Upper lobe of left lung (tissue), 4 donors: Measurements from ENCODE around the gene PLXNB2.
A peak's percentile ranks its signal among the peaks of the same experiment; 100 is the strongest.

ENCODE experiments used
- CTCF ChIP-seq, 6 experiments: fragments of 450-650 bp in 4 of 6; fragments of 200-600 bp in 2 of 6; sonication (generic) in 2 of 6; IDR thresholded peaks; one replicate each; pipeline ENCODE4 v1.5.1; 2016 to 2019; ENCODE audit warnings: antibody characterized with exemption in 6 of 6
- EP300 ChIP-seq, 4 donors: sonication (generic); formaldehyde crosslinking; IDR thresholded peaks; one replicate each; pipeline ENCODE4 v1.5.1; 2017; ENCODE audit warnings: antibody characterized with exemption in 4 of 4, control low read depth in 2 of 4
- POLR2A ChIP-seq, 4 donors: fragments of 450-650 bp; IDR thresholded peaks; one replicate each; pipeline ENCODE4 v1.5.1; 2016 to 2017; ENCODE audit warnings: antibody characterized with exemption in 4 of 4, mild to moderate bottlenecking in 2 of 4
- POLR2AphosphoS5 ChIP-seq, 2 donors: sonication (generic); formaldehyde crosslinking; IDR thresholded peaks; one replicate each; pipeline ENCODE4 v1.5.1; 2017; ENCODE audit warnings: antibody characterized with exemption in 2 of 2

DNA sequence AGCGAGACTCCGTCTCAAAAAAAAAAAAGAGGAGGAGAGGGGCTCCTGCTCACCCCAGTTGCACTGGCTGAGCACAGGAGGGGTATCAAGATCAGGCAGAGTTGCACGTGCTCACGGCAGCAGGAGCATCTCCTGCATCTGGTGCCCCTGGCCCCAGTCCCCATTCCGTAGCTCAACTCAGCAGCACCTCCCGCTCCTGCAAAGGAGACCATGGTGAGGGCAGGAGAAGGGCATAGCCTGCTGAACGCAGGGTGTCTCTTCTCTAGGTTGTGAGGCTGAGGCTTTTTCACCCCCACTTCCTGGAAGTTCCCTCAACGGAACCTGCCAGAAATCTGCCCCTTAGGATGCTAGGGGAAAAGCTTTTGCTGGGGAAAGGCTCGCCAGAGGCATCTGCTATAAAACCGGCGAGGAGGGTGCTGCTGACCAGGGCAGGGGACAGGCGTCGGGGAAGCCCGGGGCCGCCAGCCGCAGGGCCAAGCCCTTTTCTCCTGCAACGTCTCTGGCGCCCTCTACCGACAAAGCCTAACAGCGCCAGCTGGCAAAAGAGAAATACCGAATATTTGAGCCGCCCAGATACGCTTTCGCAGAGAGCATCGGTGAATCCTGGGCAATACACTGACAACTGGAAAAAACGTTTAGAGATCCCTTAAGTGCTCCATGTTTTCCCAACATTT lies 34.7 kb upstream of the PLXNB2 start:
- peak; percentile 92 to 96 (median 94) for TF ChIP-seq CTCF (IDR thresholded peaks at IDR 0.05)
- TF ChIP-seq EP300 (IDR thresholded peaks at IDR 0.05), result no peak
- TF ChIP-seq POLR2AphosphoS5 (IDR thresholded peaks at IDR 0.05), result no peak
- no peak for TF ChIP-seq POLR2A (IDR thresholded peaks at IDR 0.05)
